H1 (cell line): ENCODE results near the gene STK16. TPM values are rescaled to one million over a fixed set of nuclear protein-coding genes. Genes with fewer than 3 reads are reported as not detected.

Experiments
- SAP30 ChIP-seq: fragments of 300-600 bp; sonication (generic); IDR thresholded peaks from 2 replicates; pipeline ENCODE4 v1.7.1; 2012; ENCODE audit warnings: low read length, moderate library complexity, mild to moderate bottlenecking, inconsistent platforms; ENCODE audit not compliant: insufficient read depth, insufficient replicate concordance
- SP1 ChIP-seq: IDR thresholded peaks from 2 replicates; pipeline ENCODE4 v1.6.1; 2011; ENCODE audit warnings: low read depth, low read length
- ZNF274 ChIP-seq: IDR thresholded peaks from 2 replicates; pipeline ENCODE4 v1.7.0; 2012; ENCODE audit warnings: low read length, borderline replicate concordance; ENCODE audit errors: extremely low read depth
- polyA plus RNA-seq, 7 experiments: library from polyadenylated mRNA; depleted of rRNA in 3 of 7; stranded (reverse) in 5 of 7; unstranded in 2 of 7; fragments of >200 nt in 5 of 7; fragments of 200-250 nt in 2 of 7; gene quantifications; 1 replicate in 5 of 7; 2 replicates in 1 of 7; 4 replicates in 1 of 7; pipeline versions ENCODE4 v1.2.1 to v1.2.3, GENCODE V29; 2011 to 2013; ENCODE audit warnings: missing spikeins in 2 of 7, mixed read lengths in 2 of 7
- total RNA-seq: library from RNA; stranded (reverse); fragmentation: NEBNext Ultra II Directional; extraction: Animal tissue kit (Norgen Biotek cat#: 25700); gene quantifications from 2 replicates; pipeline ENCODE4 v1.2.1, GENCODE V29; 2021

The STK16 gene
- total and polyA plus RNA-seq, 2 of the 8 experiments (the other 6 are each of a cell fraction or from before 2014, with no cell fraction given) = 21.3 to 51.4 TPM

DNA sequence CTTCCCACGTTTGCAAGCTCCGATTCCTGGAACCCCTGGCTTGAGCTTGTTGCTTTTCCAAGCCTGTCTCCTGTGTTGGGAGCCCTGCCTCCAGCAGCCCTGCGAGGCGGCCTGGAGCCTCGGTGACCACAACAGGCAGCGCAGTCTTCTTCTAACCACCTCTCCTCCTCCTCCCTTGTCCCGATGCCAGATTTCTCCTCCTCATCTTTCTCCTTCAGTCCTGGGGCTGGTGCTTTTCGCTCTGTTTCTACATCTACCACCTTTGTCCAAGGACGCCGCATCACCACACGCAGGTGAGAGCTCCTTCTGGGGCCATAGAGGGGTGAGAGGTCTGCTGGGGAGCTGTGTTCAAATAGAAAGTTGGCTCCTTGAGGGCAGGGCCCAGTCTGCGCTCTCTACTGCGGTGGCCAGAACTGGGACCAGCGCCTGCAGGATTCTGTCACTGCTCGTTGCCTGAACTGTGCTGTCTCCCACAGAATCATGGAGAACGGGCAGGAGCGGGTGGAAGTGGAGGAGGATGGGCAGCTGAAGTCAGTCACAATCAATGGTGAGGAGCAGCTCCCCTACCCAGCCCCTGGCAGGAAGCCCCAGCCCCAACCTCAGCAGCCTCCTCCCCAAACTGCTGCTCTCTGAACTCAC lies 37.8 kb downstream of the STK16 start (continued):
- TF ChIP-seq SP1 (no peak), SAP30 (no peak), ZNF274 (no peak)
